GM19467 (cell line): Measurements from ENCODE around the gene HRAS.
A peak's percentile ranks its signal among the peaks of the same experiment; 100 is the strongest.
"Not testable (repeated sequence)": the region's sequence is repeated elsewhere in the genome, so short reads cannot be mapped to it uniquely, and the experiment has no call there.

Experiments
- ATAC-seq: cut with Tn5 transposase; IDR thresholded peaks from one replicate; pipeline ENCODE4 v1.9.1; 2021; ENCODE audit warnings: mild to moderate bottlenecking, moderate library complexity; ENCODE audit not compliant: unreplicated experiment

Gene HRAS

DNA sequence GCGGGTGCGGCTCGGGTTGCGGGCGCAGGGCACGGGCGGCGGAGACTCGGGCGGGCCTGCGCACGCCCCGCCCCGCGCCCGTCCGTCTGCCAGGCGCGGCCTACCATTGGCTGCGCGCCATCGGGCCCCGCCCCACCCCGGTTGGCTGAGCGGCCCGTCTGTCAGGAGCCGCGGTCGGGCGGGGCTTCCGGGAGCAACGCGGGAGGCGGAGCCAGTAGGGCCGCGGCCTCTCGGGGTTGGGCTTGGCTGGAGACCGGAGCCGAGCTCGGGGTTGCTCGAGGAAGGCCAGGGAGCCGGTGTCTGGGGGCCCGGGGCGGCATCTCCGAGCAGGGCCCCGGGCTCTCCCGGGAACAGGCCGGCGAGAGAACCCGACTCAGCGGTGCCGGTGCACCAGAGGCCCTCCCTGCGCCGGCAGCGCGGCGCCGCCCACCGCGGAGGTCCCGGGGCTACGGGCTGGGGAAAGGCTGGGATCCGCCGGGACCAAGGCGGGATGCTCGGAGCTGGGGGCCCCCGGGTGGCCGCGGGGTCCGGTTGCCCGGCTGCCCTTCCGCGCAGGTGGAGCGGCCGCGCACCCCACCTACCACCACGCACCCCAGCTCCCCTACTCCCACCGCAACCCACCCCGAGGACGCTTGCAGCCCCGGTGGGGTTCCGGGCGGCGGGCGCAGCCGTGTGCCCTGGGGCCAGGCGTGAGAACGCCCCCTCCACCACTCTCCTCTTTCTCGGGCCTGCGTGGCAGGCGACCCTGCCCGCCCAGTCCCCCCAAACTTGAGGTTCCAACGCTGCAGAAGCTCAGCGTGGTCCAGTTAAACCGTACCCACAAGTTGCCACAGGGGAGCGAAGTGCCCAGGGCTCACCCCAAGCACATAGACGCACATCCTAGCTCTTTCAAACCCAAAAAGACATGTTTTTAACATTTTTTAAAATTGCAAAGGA, at the start of gene HRAS:
TSS of gene HRAS (minus strand) at position 58 of the 936 bp plus-strand sequence.
- ATAC-seq, result peak; percentile 65

- no peak for ATAC-seq
These were observed 48.9 kb upstream of the HRAS start for GRCh38 chr11:584287-584686.

- ATAC-seq, result no peak
These were observed 46.4 kb upstream of the HRAS start for GRCh38 chr11:581752-582151.

DNA sequence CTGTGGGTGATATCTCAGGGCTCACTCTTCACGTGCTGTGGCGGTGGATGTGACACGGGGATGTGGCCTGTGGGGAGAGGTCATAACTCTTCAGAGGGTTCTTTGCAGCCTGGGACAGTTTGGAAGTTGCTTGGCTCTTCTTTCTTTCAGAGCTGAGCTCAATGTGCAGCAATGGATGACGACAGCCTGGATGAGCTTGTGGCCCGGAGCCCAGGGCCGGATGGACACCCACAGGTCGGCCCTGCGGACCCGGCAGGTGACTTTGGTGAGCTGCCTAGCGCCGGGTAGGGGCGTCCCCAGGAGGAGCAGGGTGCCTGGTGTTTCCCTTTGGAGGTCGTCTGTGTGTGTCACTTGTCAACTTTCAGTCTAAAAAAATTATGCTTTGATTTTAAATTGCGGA, 46.0 kb upstream of the HRAS start:
- no peak for ATAC-seq

DNA sequence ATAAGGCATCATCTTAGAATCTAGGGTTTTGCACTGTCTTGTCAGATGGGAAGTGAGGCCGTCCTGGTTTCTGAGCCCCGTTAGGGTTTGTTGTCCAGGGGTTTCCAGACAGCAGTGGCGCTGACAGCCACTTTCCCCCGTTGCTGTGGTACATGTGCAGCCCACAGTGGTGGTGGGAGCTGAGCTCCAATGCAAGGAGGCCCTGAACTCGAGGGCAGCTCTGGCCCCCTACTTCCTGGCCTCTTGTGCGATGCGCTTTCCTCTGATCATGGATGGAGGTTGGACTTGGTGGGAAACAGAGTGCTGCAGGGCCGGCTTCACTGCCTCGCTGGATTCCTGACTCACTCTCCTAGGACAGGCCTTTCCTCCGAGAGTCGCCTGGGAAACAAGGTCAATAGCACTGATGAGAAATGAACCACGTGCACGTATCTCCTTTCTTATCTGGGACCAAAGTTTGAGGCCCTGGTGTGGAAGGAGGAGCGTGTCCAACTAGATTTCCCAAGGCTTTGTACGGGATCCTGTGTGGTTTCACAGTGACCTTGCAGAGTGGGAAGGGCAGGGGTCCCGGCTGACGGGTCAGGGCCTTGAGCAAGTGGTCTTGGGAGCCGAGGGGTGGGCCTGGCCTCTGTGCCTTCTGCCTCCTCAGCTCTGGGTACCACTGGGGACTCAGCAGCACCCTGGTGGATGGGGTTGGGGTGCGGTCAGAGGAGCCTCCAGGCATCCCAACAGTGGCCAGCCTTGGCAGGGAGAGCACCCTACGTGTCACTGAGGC, 44.6 kb upstream of the HRAS start:
- no peak for ATAC-seq

DNA sequence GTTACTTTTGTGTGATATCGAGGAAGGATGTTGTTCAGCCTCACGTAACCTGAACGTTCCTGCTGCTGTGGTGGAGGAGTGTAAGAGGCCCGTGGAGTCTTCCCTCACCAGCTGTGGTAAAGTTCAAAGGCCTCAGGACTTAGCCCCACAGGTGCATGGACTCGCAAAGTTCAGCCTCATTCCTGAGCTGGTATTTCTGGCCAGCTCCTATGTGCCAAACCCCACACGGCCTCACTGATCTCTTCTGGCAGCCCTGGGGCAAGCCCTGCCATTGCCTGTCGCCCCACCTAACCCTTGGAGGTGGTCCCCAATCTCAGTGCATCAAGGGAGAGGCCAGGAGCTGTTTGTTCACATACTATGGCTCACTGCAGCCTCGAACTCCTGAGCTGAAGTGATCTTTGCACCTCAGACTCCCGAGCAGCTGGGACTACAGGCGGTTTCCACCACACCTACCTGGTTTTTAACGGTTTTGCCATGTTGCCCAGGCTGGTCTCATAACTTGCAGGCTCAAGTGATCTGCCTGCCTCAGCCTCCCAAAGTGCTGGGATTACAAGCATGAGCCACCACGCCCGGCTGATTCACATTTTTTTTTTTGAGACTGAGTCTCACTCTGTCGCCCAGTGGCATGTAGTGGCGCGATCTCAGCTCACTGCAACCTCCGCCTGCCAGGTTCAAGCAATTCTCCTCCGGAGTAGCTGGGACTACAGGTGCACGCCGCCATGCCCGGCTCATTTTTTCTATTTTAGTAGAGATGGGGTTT, 43.1 kb upstream of the HRAS start:
- no peak for ATAC-seq

- no peak for ATAC-seq
These were observed 42.2 kb upstream of the HRAS start for GRCh38 chr11:577611-577894.

DNA sequence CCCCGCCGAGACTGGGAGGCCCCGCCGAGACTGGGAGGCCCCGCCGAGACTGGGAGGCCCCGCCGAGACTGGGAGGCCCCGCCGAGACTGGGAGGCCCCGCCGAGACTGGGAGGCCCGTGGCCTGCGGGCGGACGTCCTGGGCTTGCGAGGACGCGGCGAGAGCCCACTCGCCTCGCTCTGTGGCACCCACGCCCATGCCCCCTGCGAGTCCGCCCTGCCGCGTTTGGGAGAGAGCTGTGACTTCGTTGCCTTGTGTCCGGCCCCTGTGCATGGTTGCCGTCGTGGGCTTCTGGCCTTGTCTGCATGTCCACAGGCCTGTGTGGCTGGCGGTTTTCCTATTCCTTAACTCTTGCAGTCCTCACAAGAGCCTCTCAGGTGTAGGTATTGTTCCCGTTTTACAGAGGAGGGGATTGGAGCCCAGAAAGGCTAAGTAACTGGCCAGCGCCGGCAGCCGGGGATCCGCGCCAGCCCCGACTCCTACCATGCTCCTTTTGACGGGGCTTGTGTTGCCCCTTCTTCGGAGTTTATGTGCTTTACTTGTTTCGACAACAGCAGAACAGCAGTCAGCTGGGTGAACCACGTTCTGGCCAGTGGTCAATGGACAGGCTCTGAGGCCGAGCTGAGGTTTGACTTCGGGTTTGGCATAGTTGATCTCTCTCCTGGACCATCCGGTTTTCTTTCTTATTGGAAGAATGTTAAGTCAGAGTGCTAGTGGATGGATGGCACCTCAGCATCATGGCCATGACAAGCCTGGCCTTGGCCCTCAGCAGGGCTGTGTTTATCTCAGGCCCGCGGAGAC, 41.6 kb upstream of the HRAS start:
- no peak for ATAC-seq

DNA sequence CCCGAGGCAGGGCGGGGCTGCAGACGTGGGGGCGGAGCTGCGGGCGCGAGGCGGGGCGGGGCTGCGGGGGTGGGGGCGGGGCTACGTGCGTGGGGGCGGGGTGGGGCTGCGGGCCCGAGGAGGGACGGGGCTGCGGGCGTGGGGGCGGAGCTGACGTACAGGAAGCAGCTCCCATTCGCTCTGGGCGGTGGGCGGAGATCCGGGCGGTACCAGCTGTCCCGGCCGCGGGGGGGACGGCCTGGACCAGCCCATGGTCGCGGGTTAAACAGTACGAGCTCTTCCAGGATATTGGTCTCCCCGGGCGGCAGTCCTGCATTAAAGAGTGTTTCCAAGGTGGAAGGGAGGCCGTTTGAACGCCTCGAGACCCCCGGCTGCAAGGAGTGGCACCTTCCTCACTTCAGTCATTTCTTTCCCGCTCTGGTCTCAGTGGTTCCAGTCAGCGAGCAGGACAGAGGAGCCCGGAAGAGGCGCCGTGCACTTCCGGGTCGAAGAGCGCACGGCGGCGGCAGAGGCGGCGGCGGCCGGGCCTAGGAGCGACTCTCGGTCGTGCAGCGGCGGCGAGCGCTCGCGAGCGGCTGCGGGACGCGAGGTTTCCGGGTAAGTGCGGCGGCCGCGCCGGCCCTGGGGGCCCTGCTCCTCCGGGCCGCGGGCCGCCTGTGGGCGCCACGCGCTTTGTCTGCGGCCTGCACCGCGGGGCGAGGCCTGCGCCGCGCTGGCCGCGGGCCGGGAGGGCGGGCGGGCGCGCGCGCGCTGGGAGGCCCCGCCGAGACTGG, 40.8 kb upstream of the HRAS start, which contains the start of gene PHRF1:
TSS of gene PHRF1 (plus strand) at position 475 of the 773 bp plus-strand sequence. CDS start 5,043 bp downstream, outside the sequence.
- peak; percentile 72 for ATAC-seq

- peak; percentile 29 for ATAC-seq
These were observed 40.1 kb upstream of the HRAS start for GRCh38 chr11:575313-575995.

GRCh38 chr11:574632-575312, 39.4 kb upstream of the HRAS start:
- no peak for ATAC-seq

DNA sequence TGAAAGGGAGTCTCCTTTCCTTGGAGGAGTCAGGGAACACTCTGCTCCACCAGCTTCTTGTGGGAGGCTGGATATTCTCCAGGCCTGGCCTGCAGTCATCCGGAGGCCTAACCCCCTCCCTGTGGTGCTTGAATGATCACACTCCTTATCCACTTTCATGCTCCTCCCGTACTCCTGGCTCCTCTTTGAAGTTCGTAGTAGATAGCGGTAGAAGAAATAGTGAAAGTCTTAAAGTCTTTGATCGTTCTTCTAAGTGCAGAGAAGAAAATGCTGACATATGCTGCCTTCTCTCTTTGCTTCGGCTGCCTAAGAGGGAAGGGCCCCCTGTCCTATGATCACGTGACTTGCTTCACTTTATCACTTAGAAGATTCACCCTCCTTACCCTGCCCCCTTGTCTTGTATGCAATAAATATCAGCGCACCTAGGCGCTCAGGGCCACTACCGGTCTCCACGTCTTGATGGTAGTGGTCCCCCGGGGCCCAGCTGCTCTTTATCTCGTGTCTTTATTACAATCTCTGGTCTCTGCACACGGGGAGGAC, 38.7 kb upstream of the HRAS start:
- ATAC-seq, result not testable (repeated sequence)

- no peak for ATAC-seq
These were observed 37.9 kb upstream of the HRAS start for GRCh38 chr11:573146-573759.

DNA sequence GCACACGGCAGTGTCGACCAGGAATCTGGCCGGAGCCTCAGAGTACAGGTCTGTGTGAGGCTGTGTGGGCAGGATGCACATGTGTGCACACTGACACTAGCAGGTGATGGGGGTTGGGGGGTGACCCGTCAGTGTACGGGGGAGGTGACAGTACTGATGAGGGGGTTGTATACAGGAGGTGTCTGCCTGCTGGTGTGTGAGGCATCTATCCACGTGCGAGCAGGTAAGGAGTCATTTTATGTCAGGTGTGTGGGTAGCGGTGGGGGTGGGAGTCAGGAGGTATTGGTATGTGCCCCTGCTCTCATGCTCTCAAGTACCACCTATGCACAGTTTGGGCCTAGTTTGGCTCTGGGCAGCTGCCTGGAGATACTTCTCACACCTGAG, 36.4 kb upstream of the HRAS start:
- ATAC-seq, result no peak

GRCh38 chr11:569158-569885, 33.9 kb upstream of the HRAS start:
- no peak for ATAC-seq

GRCh38 chr11:568306-569157, 33.2 kb upstream of the HRAS start:
- peak; percentile 76 for ATAC-seq
